Trophoblast cell (in vitro differentiated cells and primary cell): ENCODE results near the gene SORL1.

Source experiments
- DNase-seq, 2 donors: peaks; one replicate each; pipeline ENCODE4 v3.0.0-alpha.2; 2016
- H2AFZ ChIP-seq: 2 replicates; pipeline ENCODE4 v1.6.1; 2013; ENCODE audit warnings: low read length, moderate library complexity, mild to moderate bottlenecking; ENCODE audit not compliant: insufficient read depth, poor library complexity
- H2AK5ac ChIP-seq: 2 replicates; pipeline ENCODE4 v1.6.1; 2013; ENCODE audit warnings: mild to moderate bottlenecking, low read length
- H2BK120ac ChIP-seq: 2 replicates; pipeline ENCODE4 v1.6.1; 2013; ENCODE audit warnings: low read length, mild to moderate bottlenecking, moderate library complexity; ENCODE audit not compliant: insufficient read depth, poor library complexity
- H2BK12ac ChIP-seq: 2 replicates; pipeline ENCODE4 v1.6.1; 2013; ENCODE audit warnings: mild to moderate bottlenecking, low read length, moderate library complexity
- H2BK5ac ChIP-seq: 2 replicates; pipeline ENCODE4 v1.6.1; 2013; ENCODE audit warnings: low read length, low read depth, moderate library complexity, mild to moderate bottlenecking; ENCODE audit not compliant: poor library complexity
- H3K14ac ChIP-seq: 2 replicates; pipeline ENCODE4 v1.6.1; 2013; ENCODE audit warnings: mild to moderate bottlenecking, low read length
- H3K18ac ChIP-seq: 2 replicates; pipeline ENCODE4 v1.6.1; 2013; ENCODE audit warnings: mild to moderate bottlenecking, low read length
- H3K23ac ChIP-seq: 2 replicates; pipeline ENCODE4 v1.6.1; 2013; ENCODE audit warnings: low read length
- H3K27ac ChIP-seq: 2 replicates; pipeline ENCODE4 v1.5.1; 2013; ENCODE audit warnings: low read depth, mild to moderate bottlenecking, inconsistent platforms, low read length, moderate library complexity
- H3K27me3 ChIP-seq: 2 replicates; pipeline ENCODE4 v1.6.1; 2013; ENCODE audit warnings: inconsistent platforms, mild to moderate bottlenecking, low read length, moderate library complexity; ENCODE audit not compliant: insufficient read depth
- H3K36me3 ChIP-seq, 2 experiments: 1 replicate in 1 of 2; 2 replicates in 1 of 2; pipeline ENCODE4 v1.6.1; 2013; ENCODE audit warnings: low read length in 2 of 2, mild to moderate bottlenecking in 2 of 2, moderate library complexity in 1 of 2; ENCODE audit not compliant: insufficient read depth in 2 of 2, control insufficient read depth in 1 of 2
- H3K4ac ChIP-seq: 2 replicates; pipeline ENCODE4 v1.6.1; 2013; ENCODE audit warnings: low read depth, mild to moderate bottlenecking, low read length, moderate library complexity
- H3K4me1 ChIP-seq, 2 experiments: 1 replicate in 1 of 2; 2 replicates in 1 of 2; pipeline ENCODE4 v1.6.1; 2013; ENCODE audit warnings: low read length in 2 of 2, mild to moderate bottlenecking in 2 of 2, moderate library complexity in 1 of 2; ENCODE audit not compliant: insufficient read depth in 2 of 2, control insufficient read depth in 1 of 2
- H3K4me2 ChIP-seq: 2 replicates; pipeline ENCODE4 v1.6.1; 2013; ENCODE audit warnings: inconsistent platforms, mild to moderate bottlenecking, low read length, moderate library complexity
- H3K4me3 ChIP-seq: 2 replicates; pipeline ENCODE4 v1.5.1; 2013; ENCODE audit warnings: mild to moderate bottlenecking, low read depth, low read length, inconsistent platforms
- H3K79me1 ChIP-seq: one replicate; pipeline ENCODE4 v1.6.1; 2013; ENCODE audit warnings: low read length
- H3K79me2 ChIP-seq: 2 replicates; pipeline ENCODE4 v1.6.1; 2013; ENCODE audit warnings: low read length, mild to moderate bottlenecking; ENCODE audit not compliant: control insufficient read depth, insufficient read depth, poor library complexity
- H3K9ac ChIP-seq: 2 replicates; pipeline ENCODE4 v1.6.1; 2013; ENCODE audit warnings: mild to moderate bottlenecking, low read length
- H3K9me3 ChIP-seq: 2 replicates; pipeline ENCODE4 v1.6.1; 2013; ENCODE audit warnings: low read depth, mild to moderate bottlenecking, control low read depth, inconsistent platforms, low read length; ENCODE audit not compliant: insufficient read depth
- H4K12ac ChIP-seq: 2 replicates; pipeline ENCODE4 v1.6.1; 2013; ENCODE audit warnings: low read depth, mild to moderate bottlenecking, low read length, moderate library complexity
- H4K8ac ChIP-seq: 2 replicates; pipeline ENCODE4 v1.6.1; 2013; ENCODE audit warnings: low read depth, mild to moderate bottlenecking, low read length, moderate library complexity
- H4K91ac ChIP-seq: one replicate; pipeline ENCODE4 v1.6.1; 2013; ENCODE audit warnings: low read depth, mild to moderate bottlenecking, low read length, moderate library complexity
- WGBS: extraction: QIAGEN DNeasy Blood & Tissue Kit; methylation state at CpG from one replicate; pipeline ENCODE4 v1.1.7; 2013; ENCODE audit warnings: missing lambda C conversion rate; ENCODE audit not compliant: insufficient read length, insufficient coverage; ENCODE audit errors: extremely low coverage; 5-methylcytosine and 5-hydroxymethylcytosine counted together

Gene SORL1

DNA sequence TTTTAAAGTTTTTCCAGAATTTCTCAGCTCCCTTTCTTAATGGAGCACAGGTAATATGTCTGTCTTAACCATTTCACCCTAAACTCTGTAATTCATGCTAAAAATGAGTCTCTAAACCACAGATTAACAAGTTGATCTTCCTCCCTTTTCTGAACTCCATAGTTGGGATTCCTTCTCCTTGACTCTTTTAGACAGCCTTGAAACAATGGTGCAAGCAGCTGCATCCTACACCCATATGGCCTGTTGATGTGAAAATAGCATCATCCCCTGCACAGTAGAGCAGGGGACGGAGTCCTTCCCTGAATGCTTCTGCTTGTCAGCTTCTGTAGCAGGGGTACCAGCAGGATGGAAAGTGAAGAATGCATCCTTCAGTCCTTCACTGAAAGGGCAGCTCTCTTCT is 193.5 kb downstream of the SORL1 start:
- Histone ChIP-seq H2BK5ac (no peak overlapping the region), H3K18ac (no peak overlapping the region), H3K27me3 (no peaks in the 10 kb centered on the region), H3K9ac (no peak overlapping the region), H2BK12ac (no peak overlapping the region), H4K8ac (no peak overlapping the region), H2BK120ac (no peak overlapping the region), H3K36me3 (no peaks in the 10 kb centered on the region), H3K9me3 (peaks cover 2% of the 10 kb centered on the region), H3K4ac (no peak overlapping the region), H3K79me2 (no peaks in the 10 kb centered on the region), H2AK5ac (no peak overlapping the region), H3K4me2 (no peak overlapping the region), H3K27ac (no peak overlapping the region), H4K12ac (no peak overlapping the region), H3K79me1 (no peaks in the 10 kb centered on the region), H3K4me1 (peaks cover 0 to 3% of the 10 kb centered on the region in 2 experiments), H3K4me3 (no peak overlapping the region), H3K23ac (no peak overlapping the region), H3K14ac (no peak overlapping the region), H2AFZ (no peak overlapping the region), H4K91ac (no peak overlapping the region)
- WGBS, result no CpG with 5 or more reads among the region's 1 CpG
- no peak for DNase-seq

DNA sequence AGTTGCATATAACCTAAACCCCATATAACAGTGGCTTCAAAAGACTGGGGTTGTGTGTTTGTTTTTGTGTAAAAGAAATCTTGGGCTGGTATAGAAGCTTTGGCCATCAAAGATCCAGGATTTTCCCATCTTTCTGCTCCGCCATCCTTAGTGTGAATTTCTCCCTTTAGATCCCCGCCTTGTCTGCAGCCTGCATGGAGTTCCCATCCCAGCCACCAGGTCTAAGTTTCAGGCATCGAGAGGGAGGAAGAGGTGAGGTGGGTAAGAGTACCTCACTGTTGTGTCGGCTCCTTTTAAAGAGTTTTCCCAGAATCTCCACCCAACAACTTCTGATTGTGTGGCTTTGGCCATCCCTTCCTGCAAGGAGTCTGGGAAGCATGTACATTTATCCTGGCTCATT is 196.2 kb downstream of the SORL1 start:
- Histone ChIP-seq H3K4me1 (peaks cover 0 to 3% of the 10 kb centered on the region in 2 experiments), H2AFZ (no peak overlapping the region), H3K79me2 (no peaks in the 10 kb centered on the region), H3K9ac (no peak overlapping the region), H3K23ac (no peak overlapping the region), H2AK5ac (no peak overlapping the region), H3K4ac (no peak overlapping the region), H3K18ac (no peak overlapping the region), H4K91ac (no peak overlapping the region), H3K36me3 (no peaks in the 10 kb centered on the region), H4K8ac (no peak overlapping the region), H2BK5ac (no peak overlapping the region), H3K9me3 (peaks cover 3% of the 10 kb centered on the region), H3K4me3 (no peak overlapping the region), H3K27me3 (no peaks in the 10 kb centered on the region), H4K12ac (no peak overlapping the region), H3K14ac (no peak overlapping the region), H2BK12ac (no peak overlapping the region), H2BK120ac (no peak overlapping the region), H3K79me1 (no peaks in the 10 kb centered on the region), H3K27ac (no peak overlapping the region), H3K4me2 (no peak overlapping the region)
- no CpG with 5 or more reads among the region's 4 CpGs for WGBS
- no peak for DNase-seq

DNA sequence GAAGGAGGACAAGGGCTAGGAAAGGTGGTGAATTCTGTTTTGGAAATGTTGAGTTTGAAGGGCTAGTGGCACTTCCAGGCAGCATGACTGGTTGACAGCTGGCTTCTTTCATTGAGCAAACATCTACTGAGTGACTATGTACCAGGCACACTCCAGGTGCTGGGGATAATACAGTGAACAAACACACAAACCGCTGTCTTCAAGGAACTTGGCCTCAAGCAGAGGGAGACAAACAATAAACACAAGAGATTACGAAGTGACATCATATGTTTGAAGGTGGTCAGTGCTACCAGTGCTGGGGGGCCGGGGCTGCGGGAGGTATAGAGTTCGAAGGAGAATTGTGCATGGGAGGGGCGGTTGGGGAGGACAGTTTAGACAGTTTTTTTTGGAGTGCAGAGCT is 197.7 kb downstream of the SORL1 start:
- H2BK5ac ChIP-seq, result no peak overlapping the region
- H3K18ac ChIP-seq, result no peak overlapping the region
- no peak overlapping the region for H3K14ac ChIP-seq
- peaks cover 2 to 9% of the 10 kb centered on the region in 2 experiments for H3K4me1 ChIP-seq
- H3K9ac ChIP-seq, result peak overlapping the region; percentile 13
- no peak overlapping the region for H3K4ac ChIP-seq
- H3K79me1 ChIP-seq, result peaks cover 10% of the 10 kb centered on the region
- H3K27me3 ChIP-seq, result no peaks in the 10 kb centered on the region
- no CpG with 5 or more reads among the region's 6 CpGs for WGBS
- no peak overlapping the region for H4K91ac ChIP-seq
- H3K36me3 ChIP-seq, result no peaks in the 10 kb centered on the region
- no peak overlapping the region for H2BK12ac ChIP-seq
- no peak overlapping the region for H2AK5ac ChIP-seq
- H3K27ac ChIP-seq, result no peak overlapping the region
- H4K8ac ChIP-seq, result no peak overlapping the region
- no peak overlapping the region for H4K12ac ChIP-seq
- H3K9me3 ChIP-seq, result peaks cover 3% of the 10 kb centered on the region
- H3K79me2 ChIP-seq, result no peaks in the 10 kb centered on the region
- no peak overlapping the region for H3K4me3 ChIP-seq
- H2BK120ac ChIP-seq, result no peak overlapping the region
- no peak overlapping the region for H2AFZ ChIP-seq
- no peak overlapping the region for H3K4me2 ChIP-seq
- no peak for DNase-seq
- H3K23ac ChIP-seq, result no peak overlapping the region

DNA sequence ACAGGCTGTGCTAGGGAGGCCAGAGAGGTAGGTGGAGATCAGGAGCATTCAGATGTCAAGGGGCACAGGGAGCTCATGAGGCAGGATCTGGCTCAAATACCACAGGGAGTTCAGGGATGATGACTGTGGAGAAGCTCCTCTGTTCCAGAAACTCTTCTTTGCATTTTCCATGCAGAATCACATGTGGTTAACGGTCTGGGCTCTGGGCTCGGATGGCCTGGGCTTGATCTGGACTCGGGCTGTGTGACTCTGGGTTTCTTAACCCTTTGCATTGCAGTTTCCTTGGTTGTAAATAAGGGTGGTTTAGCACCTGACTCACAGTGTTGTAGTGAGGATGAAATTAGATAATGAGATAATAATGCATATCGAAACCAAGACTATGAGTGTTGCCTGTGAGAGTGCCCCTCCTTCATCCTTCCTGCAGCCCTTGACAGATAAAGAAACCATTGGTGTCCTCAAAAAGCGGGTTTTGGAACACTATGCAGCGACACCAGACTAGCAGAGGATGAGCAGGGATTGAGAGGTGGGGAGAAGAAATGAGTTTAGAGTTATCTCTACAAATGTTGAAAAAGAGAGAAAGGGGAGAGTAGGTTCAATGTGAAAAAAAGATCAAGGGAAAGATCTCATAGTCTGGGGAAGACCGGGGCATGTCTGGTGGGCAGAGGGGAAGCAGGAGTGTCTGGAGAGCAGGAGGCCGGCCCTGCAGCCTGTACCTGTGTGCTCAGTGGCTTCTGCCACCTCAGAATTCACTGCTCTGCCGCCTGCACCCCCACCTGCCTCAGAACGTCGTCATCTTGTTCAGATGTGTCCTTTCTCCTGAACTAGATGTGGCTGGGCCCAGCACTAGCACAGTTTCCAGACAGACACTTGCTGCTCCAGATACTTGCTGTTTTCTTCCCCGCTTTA is 198.5 kb downstream of the SORL1 start:
- Histone ChIP-seq H3K79me2 (no peaks in the 10 kb centered on the region), H4K12ac (no peak overlapping the region), H3K27me3 (no peaks in the 10 kb centered on the region), H3K4ac (no peak overlapping the region), H3K4me3 (no peak overlapping the region), H3K9ac (no peak overlapping the region), H3K14ac (no peak overlapping the region), H3K36me3 (no peaks in the 10 kb centered on the region), H2BK12ac (no peak overlapping the region), H3K23ac (no peak overlapping the region), H3K4me2 (no peak overlapping the region), H2BK120ac (no peak overlapping the region), H4K91ac (no peak overlapping the region), H3K27ac (no peak overlapping the region), H3K79me1 (peaks cover 13% of the 10 kb centered on the region), H4K8ac (no peak overlapping the region), H3K4me1 (peaks cover 2 to 11% of the 10 kb centered on the region in 2 experiments), H2AK5ac (no peak overlapping the region), H2AFZ (no peak overlapping the region), H3K9me3 (peaks cover 3% of the 10 kb centered on the region), H2BK5ac (no peak overlapping the region), H3K18ac (no peak overlapping the region)
- no peak for DNase-seq
- WGBS, result no CpG with 5 or more reads among the region's 12 CpGs
